ENCODE measurements around the gene AIF1. TPM values are rescaled to one million over a fixed set of nuclear protein-coding genes. Genes with fewer than 3 reads are reported as not detected.
"Not testable (repeated sequence)": the region's sequence is repeated elsewhere in the genome, so short reads cannot be mapped to it uniquely, and the experiment has no call there.

The AIF1 gene
- total RNA-seq, 4 donors from 2014 or later: 1.5 to 25.6 (median 14.5) TPM

GRCh38 chr6:31587791-31588777 lies 26.9 kb upstream of the AIF1 start:
- TF ChIP-seq, protein P1, sequence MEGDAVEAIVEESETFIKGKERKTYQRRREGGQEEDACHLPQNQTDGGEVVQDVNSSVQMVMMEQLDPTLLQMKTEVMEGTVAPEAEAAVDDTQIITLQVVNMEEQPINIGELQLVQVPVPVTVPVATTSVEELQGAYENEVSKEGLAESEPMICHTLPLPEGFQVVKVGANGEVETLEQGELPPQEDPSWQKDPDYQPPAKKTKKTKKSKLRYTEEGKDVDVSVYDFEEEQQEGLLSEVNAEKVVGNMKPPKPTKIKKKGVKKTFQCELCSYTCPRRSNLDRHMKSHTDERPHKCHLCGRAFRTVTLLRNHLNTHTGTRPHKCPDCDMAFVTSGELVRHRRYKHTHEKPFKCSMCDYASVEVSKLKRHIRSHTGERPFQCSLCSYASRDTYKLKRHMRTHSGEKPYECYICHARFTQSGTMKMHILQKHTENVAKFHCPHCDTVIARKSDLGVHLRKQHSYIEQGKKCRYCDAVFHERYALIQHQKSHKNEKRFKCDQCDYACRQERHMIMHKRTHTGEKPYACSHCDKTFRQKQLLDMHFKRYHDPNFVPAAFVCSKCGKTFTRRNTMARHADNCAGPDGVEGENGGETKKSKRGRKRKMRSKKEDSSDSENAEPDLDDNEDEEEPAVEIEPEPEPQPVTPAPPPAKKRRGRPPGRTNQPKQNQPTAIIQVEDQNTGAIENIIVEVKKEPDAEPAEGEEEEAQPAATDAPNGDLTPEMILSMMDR (IDR thresholded peaks at IDR 0.05): no peak
- no peak for TF ChIP-seq POLR2A (IDR thresholded peaks at IDR 0.05)
- H3K36me3 ChIP-seq: no peaks in the 10 kb centered on the region
- H3K9me3 ChIP-seq: no peaks in the 10 kb centered on the region
- no peak overlapping the region for H3K4me3 ChIP-seq
- intact Hi-C loops (cut with DNase I; ENCODE audit: low total_unique reads): no loop called here
- no peak overlapping the region for H3K27ac ChIP-seq
- H3K4me1 ChIP-seq: no peaks in the 10 kb centered on the region
- no peaks in the 10 kb centered on the region for H3K27me3 ChIP-seq
- DNase-seq: no peak

GRCh38 chr6:31588871-31589650 lies 26.0 kb upstream of the AIF1 start:
- H3K27me3 ChIP-seq: no peaks in the 10 kb centered on the region
- H3K27ac ChIP-seq: no peak overlapping the region
- H3K36me3 ChIP-seq: no peaks in the 10 kb centered on the region
- TF ChIP-seq, protein P1 (IDR thresholded peaks at IDR 0.05): no peak
- TF ChIP-seq POLR2A (IDR thresholded peaks at IDR 0.05): no peak
- intact Hi-C loops (cut with DNase I; ENCODE audit: low total_unique reads): no loop called here
- no peaks in the 10 kb centered on the region for H3K9me3 ChIP-seq
- no peak overlapping the region for H3K4me3 ChIP-seq
- no peaks in the 10 kb centered on the region for H3K4me1 ChIP-seq
- DNase-seq: no peak

DNA sequence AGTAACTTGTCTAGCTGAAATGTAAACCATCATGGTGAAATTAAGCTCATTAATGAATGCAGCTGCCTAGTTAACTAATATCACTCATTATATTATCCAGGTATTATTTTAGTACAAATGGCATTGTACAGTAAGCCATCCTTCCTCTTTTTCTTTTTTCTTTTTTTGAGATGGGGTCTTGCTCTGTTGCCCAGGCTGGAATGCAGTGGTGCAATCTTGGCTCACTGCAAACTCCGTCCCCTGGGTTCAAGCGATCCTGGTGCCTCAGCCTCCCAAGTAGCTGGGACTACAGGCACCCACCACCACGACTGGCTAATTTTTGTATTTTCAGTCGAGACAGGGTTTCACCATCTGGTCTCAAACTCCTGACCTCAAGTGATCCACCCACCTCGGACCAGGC lies 24.3 kb upstream of the AIF1 start:
- H3K27ac ChIP-seq; intact Hi-C loops (cut with DNase I; ENCODE audit: low total_unique reads); H3K9me3 ChIP-seq; H3K4me3 ChIP-seq; H3K4me1 ChIP-seq; H3K27me3 ChIP-seq; DNase-seq; H3K36me3 ChIP-seq: not testable (repeated sequence)

- H3K27ac ChIP-seq: no peak overlapping the region
Observed at GRCh38 chr6:31592396-31592771, 22.6 kb upstream of the AIF1 start.

DNA sequence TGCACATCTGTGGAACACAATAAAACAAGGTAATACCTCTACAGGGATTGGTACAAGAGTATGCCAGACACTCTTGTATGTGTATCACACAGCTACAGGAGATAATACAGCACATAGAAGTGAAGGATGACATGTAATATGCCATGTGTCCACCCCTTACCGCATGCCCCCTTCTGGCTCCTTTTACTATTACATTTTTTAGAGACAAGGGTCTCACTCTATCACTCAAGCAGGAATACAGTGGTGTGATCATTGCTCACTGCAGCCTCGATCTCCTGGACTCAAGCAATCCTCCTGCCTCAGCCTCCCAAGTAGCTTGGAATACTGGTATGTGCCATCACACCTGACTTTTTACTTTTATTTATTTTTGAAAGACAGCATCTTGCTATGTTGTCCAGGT lies 18.0 kb upstream of the AIF1 start:
- no peak for TF ChIP-seq POLR2A (IDR thresholded peaks at IDR 0.05)
- TF ChIP-seq, protein P1 (IDR thresholded peaks at IDR 0.05): peak in 1 of 4 experiments; percentile 25
- H3K9me3 ChIP-seq: no peaks in the 10 kb centered on the region
- no peak for DNase-seq
- no peak overlapping the region for H3K4me3 ChIP-seq
- H3K36me3 ChIP-seq: no peaks in the 10 kb centered on the region
- H3K27ac ChIP-seq: no peak overlapping the region
- H3K27me3 ChIP-seq: no peaks in the 10 kb centered on the region
- intact Hi-C loops (cut with DNase I; ENCODE audit: low total_unique reads): loop anchor here (5.0 kb wide), 1 partner anchor 50 kb away; the partner anchor contains the start of genes ATP6V1G2 and NFKBIL1
- no peaks in the 10 kb centered on the region for H3K4me1 ChIP-seq

More at GRCh38 chr6:31592396-31592771, 22.6 kb upstream of the AIF1 start:
- TF ChIP-seq, protein P1 (IDR thresholded peaks at IDR 0.05): no peak
- TF ChIP-seq POLR2A (IDR thresholded peaks at IDR 0.05): no peak
- no peak for DNase-seq
- H3K4me3 ChIP-seq: no peak overlapping the region
- H3K36me3 ChIP-seq: no peaks in the 10 kb centered on the region
- H3K27me3 ChIP-seq: no peaks in the 10 kb centered on the region
- no peaks in the 10 kb centered on the region for H3K4me1 ChIP-seq
- no peaks in the 10 kb centered on the region for H3K9me3 ChIP-seq
- intact Hi-C loops (cut with DNase I; ENCODE audit: low total_unique reads): no loop called here
